Stimulated activated naive B cell treated with anti-CD40 and anti-IgM and Interleukin-4, amounts not matched to agents 10 μg/mL and 1 μg/mL and 100 μg/mL, for 72 hours (primary cell): Measurements from ENCODE around the gene FZD10.

Experiments used
- ATAC-seq, 2 donors: fragments of 150-1000 bp; cut with Tn5 transposase; replicated peaks; 2 replicates each; pipeline ENCODE4 v1.10.0; 2021; ENCODE audit warnings: moderate library complexity in 1 of 2
- DNase-seq: peaks from one replicate; pipeline ENCODE4 v3.0.0; 2021
- H3K27ac Mint-ChIP-seq: one replicate; pipeline ENCODE4 v1.8.0; 2022; ENCODE audit warnings: mild to moderate bottlenecking, mixed read lengths
- H3K27me3 Mint-ChIP-seq, 2 donors: one replicate each; pipeline ENCODE4 v1.8.0; 2022; ENCODE audit warnings: mixed read lengths in 2 of 2
- H3K36me3 Mint-ChIP-seq, 2 donors: one replicate each; pipeline ENCODE4 v1.8.0; 2022; ENCODE audit warnings: mixed read lengths in 2 of 2, mild to moderate bottlenecking in 1 of 2
- H3K4me1 Mint-ChIP-seq, 2 donors: one replicate each; pipeline ENCODE4 v1.8.0; 2022; ENCODE audit warnings: mixed read lengths in 2 of 2, mild to moderate bottlenecking in 1 of 2
- H3K4me3 Mint-ChIP-seq, 2 donors: one replicate each; pipeline ENCODE4 v1.8.0; 2022; ENCODE audit warnings: mild to moderate bottlenecking in 2 of 2, mixed read lengths in 2 of 2, moderate library complexity in 1 of 2
- H3K9me3 Mint-ChIP-seq, 2 donors: one replicate each; pipeline ENCODE4 v1.8.0; 2022; ENCODE audit warnings: mixed read lengths in 2 of 2, mild to moderate bottlenecking in 1 of 2

The FZD10 gene

GRCh38 chr12:130155416-130156073 is 6.7 kb upstream of the FZD10 start:
- Mint-ChIP-seq H3K27me3 (peaks cover 20 to 33% of the 10 kb centered on the region in 2 donors), H3K4me3 (no peak overlapping the region), H3K27ac (no peak overlapping the region), H3K9me3 (no peaks in the 10 kb centered on the region), H3K36me3 (no peaks in the 10 kb centered on the region), H3K4me1 (no peaks in the 10 kb centered on the region)
- ATAC-seq = no peak
- no peak for DNase-seq

- H3K27ac Mint-ChIP-seq = no peak overlapping the region
- H3K9me3 Mint-ChIP-seq = no peaks in the 10 kb centered on the region
- no peaks in the 10 kb centered on the region for H3K36me3 Mint-ChIP-seq
- DNase-seq (no peak), ATAC-seq (no peak)
- H3K4me3 Mint-ChIP-seq = no peak overlapping the region
- peaks cover 20 to 33% of the 10 kb centered on the region in 2 donors for H3K27me3 Mint-ChIP-seq
- H3K4me1 Mint-ChIP-seq = no peaks in the 10 kb centered on the region
Measured at GRCh38 chr12:130156652-130157275, 5.5 kb upstream of the FZD10 start.

- Mint-ChIP-seq H3K4me1 (peaks cover 2 to 4% of the 10 kb centered on the region in 2 donors), H3K27me3 (peaks cover 20 to 37% of the 10 kb centered on the region in 2 donors), H3K9me3 (peaks cover 0 to 2% of the 10 kb centered on the region in 2 donors), H3K27ac (no peak overlapping the region), H3K4me3 (no peak overlapping the region), H3K36me3 (peaks cover 0 to 2% of the 10 kb centered on the region in 2 donors)
- DNase-seq (no peak), ATAC-seq (no peak)
Measured at GRCh38 chr12:130157998-130158753, 4.1 kb upstream of the FZD10 start.

- no peak for ATAC-seq
- DNase-seq = no peak
- H3K4me1 Mint-ChIP-seq = peaks cover 4 to 6% of the 10 kb centered on the region in 2 donors
- H3K27ac Mint-ChIP-seq = no peak overlapping the region
- H3K4me3 Mint-ChIP-seq = no peak overlapping the region
- H3K27me3 Mint-ChIP-seq = peaks cover 24 to 42% of the 10 kb centered on the region in 2 donors
- H3K36me3 Mint-ChIP-seq = peaks cover 2 to 6% of the 10 kb centered on the region in 2 donors
- H3K9me3 Mint-ChIP-seq = peaks cover 0 to 2% of the 10 kb centered on the region in 2 donors
Measured at GRCh38 chr12:130158754-130159059, 3.6 kb upstream of the FZD10 start.

GRCh38 chr12:130160306-130160705 is 2.0 kb upstream of the FZD10 start:
- Mint-ChIP-seq H3K27me3 (peaks cover 27 to 45% of the 10 kb centered on the region in 2 donors), H3K4me3 (no peak overlapping the region), H3K4me1 (peaks cover 4 to 6% of the 10 kb centered on the region in 2 donors), H3K36me3 (peaks cover 4 to 7% of the 10 kb centered on the region in 2 donors), H3K27ac (no peak overlapping the region), H3K9me3 (peaks cover 0 to 2% of the 10 kb centered on the region in 2 donors)
- no peak for ATAC-seq
- DNase-seq = no peak

GRCh38 chr12:130160711-130161231 is 1.5 kb upstream of the FZD10 start:
- ATAC-seq = no peak

GRCh38 chr12:130161261-130162243 is 712 bp upstream of the FZD10 start:
- Mint-ChIP-seq H3K9me3 (peaks cover 0 to 2% of the 10 kb centered on the region in 2 donors), H3K27me3 (peaks cover 26 to 45% of the 10 kb centered on the region in 2 donors), H3K4me1 (peaks cover 4 to 6% of the 10 kb centered on the region in 2 donors), H3K36me3 (peaks cover 4 to 7% of the 10 kb centered on the region in 2 donors), H3K27ac (no peak overlapping the region), H3K4me3 (peak overlapping the region in 1 of 2 donors; percentile 56)
- ATAC-seq (no peak), DNase-seq (no peak)

More at GRCh38 chr12:130160711-130161231, 1.5 kb upstream of the FZD10 start:
- Mint-ChIP-seq H3K27me3 (peaks cover 26 to 45% of the 10 kb centered on the region in 2 donors), H3K9me3 (peaks cover 0 to 2% of the 10 kb centered on the region in 2 donors), H3K4me1 (peaks cover 4 to 6% of the 10 kb centered on the region in 2 donors), H3K27ac (no peak overlapping the region), H3K36me3 (peaks cover 4 to 7% of the 10 kb centered on the region in 2 donors), H3K4me3 (no peak overlapping the region)
- DNase-seq = no peak

GRCh38 chr12:130162745-130163460 is 639 bp downstream of the FZD10 start:
- DNase-seq = no peak
- peaks cover 4 to 6% of the 10 kb centered on the region in 2 donors for H3K4me1 Mint-ChIP-seq
- no peak for ATAC-seq
- H3K9me3 Mint-ChIP-seq = peaks cover 0 to 2% of the 10 kb centered on the region in 2 donors
- peaks cover 4 to 7% of the 10 kb centered on the region in 2 donors for H3K36me3 Mint-ChIP-seq
- peaks cover 27 to 50% of the 10 kb centered on the region in 2 donors for H3K27me3 Mint-ChIP-seq
- peak overlapping the region; percentile 30 to 51 for H3K4me3 Mint-ChIP-seq
- peak overlapping the region; percentile 92 for H3K27ac Mint-ChIP-seq

- Mint-ChIP-seq H3K4me3 (peak overlapping the region; percentile 75 to 78), H3K4me1 (peaks cover 4 to 6% of the 10 kb centered on the region in 2 donors), H3K36me3 (peaks cover 4 to 7% of the 10 kb centered on the region in 2 donors), H3K9me3 (peaks cover 0 to 2% of the 10 kb centered on the region in 2 donors), H3K27ac (peak overlapping the region; percentile 93), H3K27me3 (peaks cover 27 to 56% of the 10 kb centered on the region in 2 donors)
- DNase-seq (no peak), ATAC-seq (no peak)
Measured at GRCh38 chr12:130163461-130164215, 1.4 kb downstream of the FZD10 start.

- H3K9me3 Mint-ChIP-seq = peaks cover 0 to 2% of the 10 kb centered on the region in 2 donors
- no peak for DNase-seq
- H3K27me3 Mint-ChIP-seq = peaks cover 31 to 62% of the 10 kb centered on the region in 2 donors
- H3K4me1 Mint-ChIP-seq = peaks cover 4 to 6% of the 10 kb centered on the region in 2 donors
- ATAC-seq = no peak
- peak overlapping the region; percentile 22 to 32 for H3K4me3 Mint-ChIP-seq
- peak overlapping the region; percentile 93 for H3K27ac Mint-ChIP-seq
- H3K36me3 Mint-ChIP-seq = peaks cover 4 to 7% of the 10 kb centered on the region in 2 donors
Measured at GRCh38 chr12:130164216-130164542, 1.9 kb downstream of the FZD10 start.

- Mint-ChIP-seq H3K27me3 (peaks cover 32 to 63% of the 10 kb centered on the region in 2 donors), H3K36me3 (peaks cover 4 to 7% of the 10 kb centered on the region in 2 donors), H3K27ac (no peak overlapping the region), H3K4me3 (no peak overlapping the region), H3K4me1 (peaks cover 4 to 6% of the 10 kb centered on the region in 2 donors), H3K9me3 (peaks cover 0 to 2% of the 10 kb centered on the region in 2 donors)
- DNase-seq (no peak), ATAC-seq (no peak)
Measured at GRCh38 chr12:130164936-130165335, 2.7 kb downstream of the FZD10 start.

- no peak overlapping the region for H3K27ac Mint-ChIP-seq
- H3K36me3 Mint-ChIP-seq = peaks cover 4 to 7% of the 10 kb centered on the region in 2 donors
- no peak overlapping the region for H3K4me3 Mint-ChIP-seq
- peaks cover 4 to 6% of the 10 kb centered on the region in 2 donors for H3K4me1 Mint-ChIP-seq
- no peak for DNase-seq
- peaks cover 0 to 2% of the 10 kb centered on the region in 2 donors for H3K9me3 Mint-ChIP-seq
- H3K27me3 Mint-ChIP-seq = peaks cover 40 to 63% of the 10 kb centered on the region in 2 donors
- ATAC-seq = no peak
Measured at GRCh38 chr12:130166306-130166705, 4.0 kb downstream of the FZD10 start.
